ENCODE data around the gene CSMD2. TPM values are rescaled to one million over a fixed set of nuclear protein-coding genes. Genes with fewer than 3 reads are reported as not detected.

Gene CSMD2
- total and polyA plus RNA-seq, 2 of the 8 experiments (the other 6 are each of a cell fraction or from before 2014, with no cell fraction given), result 7.0 to 14.7 TPM

DNA sequence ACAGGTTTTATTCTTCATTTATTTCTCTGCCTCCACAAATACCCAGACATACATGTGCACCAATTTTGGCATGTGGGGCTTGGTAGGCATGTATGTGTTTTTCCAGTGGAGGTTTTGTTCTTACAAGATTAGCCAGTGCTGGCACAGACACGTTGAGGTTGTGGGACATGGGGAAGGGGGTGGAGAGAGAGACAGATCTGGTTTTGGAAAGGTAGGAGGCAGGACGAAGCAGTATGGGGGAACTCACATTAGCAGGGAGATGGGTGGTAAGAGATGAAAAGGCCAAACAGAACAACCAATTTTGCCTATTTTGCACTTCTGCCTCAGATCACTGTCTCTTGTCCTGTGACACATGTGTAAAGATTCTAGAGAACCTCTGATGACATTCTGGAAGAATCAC is 467.2 kb downstream of the CSMD2 start:
- Histone ChIP-seq H3K79me1 (ENCODE audit: low read depth, low read length) (no peaks in the 10 kb centered on the region), H3K36me3 (ENCODE audit: control insufficient read depth in 2 of 4, insufficient read depth in 4 of 4, low read length in 3 of 4) (peaks cover 0 to 9% (median 6%) of the 10 kb centered on the region in 4 experiments; a peak in 4 of 8 replicates), H4K20me1 (replicated peaks in 1 of 2; ENCODE audit: control insufficient read depth in 1 of 2, insufficient read depth in 2 of 2, low read length in 2 of 2) (no peaks in the 10 kb centered on the region), H3K14ac (ENCODE audit: insufficient read length) (no peak overlapping the region), H3K23me2 (ENCODE audit: low read depth, low read length) (no peaks in the 10 kb centered on the region), H3K4me1 (replicated peaks in 1 of 4; ENCODE audit: control insufficient read depth in 3 of 4, insufficient read depth in 4 of 4, low read length in 3 of 4) (no peaks in the 10 kb centered on the region), H3K56ac (replicated peaks; ENCODE audit: insufficient read length, low read depth, low read length) (no peak overlapping the region), H3K9ac (replicated peaks in 1 of 4; ENCODE audit: extremely low read depth in 1 of 4, low read depth in 3 of 4, low read length in 3 of 4) (no peak overlapping the region), H2BK12ac (ENCODE audit: low read depth, low read length) (no peak overlapping the region), H2BK15ac (ENCODE audit: low read length) (no peak overlapping the region), H2BK120ac (replicated peaks; ENCODE audit: low read depth, low read length) (no peak overlapping the region), H3K4ac (replicated peaks; ENCODE audit: insufficient read length, low read depth, low read length) (no peak overlapping the region), H3K18ac (ENCODE audit: extremely low read depth, low read length) (no peak overlapping the region), H3K79me2 (ENCODE audit: control insufficient read depth in 1 of 2, insufficient read depth in 2 of 2, low read length in 2 of 2) (no peaks in the 10 kb centered on the region), H4K8ac (ENCODE audit: extremely low read depth, insufficient read depth, low read length) (no peak overlapping the region), H3K9me3 (ENCODE audit: insufficient read depth in 2 of 2, low read depth in 1 of 2, low read length in 1 of 2) (no peaks in the 10 kb centered on the region), H3K27ac (ENCODE audit: low read depth, low read length) (no peak overlapping the region), H3K23ac (ENCODE audit: insufficient read length) (no peak overlapping the region), H2AFZ (ENCODE audit: low read length) (no peak overlapping the region), H3K4me3 (ENCODE audit: extremely low read depth in 1 of 4, insufficient read depth in 2 of 4, low read depth in 3 of 4, low read length in 4 of 4) (no peak overlapping the region), H3K4me2 (ENCODE audit: insufficient read depth in 1 of 2, low read depth in 2 of 2, low read length in 2 of 2) (no peak overlapping the region), H2AK5ac (ENCODE audit: low read depth, low read length) (no peak overlapping the region), H3K27me3 (replicated peaks in 1 of 4; ENCODE audit: control insufficient read depth in 3 of 4, extremely low read depth in 1 of 4, insufficient read depth in 3 of 4, low read length in 3 of 4) (no peaks in the 10 kb centered on the region), H4K5ac (ENCODE audit: insufficient read length, low read depth, low read length) (no peak overlapping the region), H2BK5ac (ENCODE audit: low read depth, low read length) (no peak overlapping the region), H2BK20ac (ENCODE audit: low read length) (no peak overlapping the region), H4K91ac (replicated peaks; ENCODE audit: insufficient read length, low read length) (no peak overlapping the region)
- WGBS, 2 experiments (ENCODE audit: extremely low coverage in 1 of 2, insufficient coverage in 1 of 2, insufficient read length in 1 of 2, insufficient replicate concordance in 2 of 2, low coverage in 1 of 2, low lambda C conversion rate in 2 of 2, missing lambda C conversion rate in 1 of 2), result 84% methylated on average over 2 of the region's 2 CpGs; no CpG with 5 or more reads in 1 of the 2 experiments
- no peak for DNase-seq (ENCODE audit: low read depth in 1 of 2, low spot score in 2 of 2)
- CTCF ChIA-PET (ENCODE audit: partially characterized antibody), result no interaction called here
- TF ChIP-seq NRF1 (IDR thresholded peaks at IDR 0.05; ENCODE audit: low read depth, low read length) (no peak), SP2 (IDR thresholded peaks at IDR 0.05; ENCODE audit: low read length) (no peak), TAF1 (IDR thresholded peaks at IDR 0.05; ENCODE audit: low read depth, low read length) (no peak), KDM1A (IDR thresholded peaks at IDR 0.05; ENCODE audit: borderline replicate concordance, low read length) (no peak), BCL11A (IDR thresholded peaks at IDR 0.05; ENCODE audit: low read depth in 2 of 2, low read length in 2 of 2) (no peak), PHF8 (conservative IDR thresholded peaks at IDR 0.05; ENCODE audit: low read depth, low read length) (no peak), SIN3A (conservative IDR thresholded peaks at IDR 0.05 in 1 of 2, IDR thresholded peaks at IDR 0.05 in 1 of 2; ENCODE audit: low read depth in 1 of 2, low read length in 2 of 2) (no peak)
- FAIRE-seq, result no peak
- POLR2A ChIA-PET (ENCODE audit: partially characterized antibody), result no interaction called here
